ENCODE data around the gene CST4.

The CST4 gene

GRCh38 chr20:23656372-23656771 lies 32.5 kb downstream of the CST4 start (continued):
- TF ChIP-seq ZBTB11 (tag by site-specific recombination; conservative IDR thresholded peaks at IDR 0.05; ENCODE audit: low read depth) = no peak

- no peaks in the 10 kb centered on the region for H3K9me3 ChIP-seq (ENCODE audit: control insufficient read depth, insufficient read depth, low read depth, low read length)
- H3K27ac ChIP-seq (ENCODE audit: extremely low read depth, low read depth, low read length) = no peak overlapping the region
- CTCF ChIA-PET = no interaction called here
- TF ChIP-seq ZNF560 (tag by site-specific recombination; IDR thresholded peaks at IDR 0.05; ENCODE audit: borderline replicate concordance) (no peak), ZNF548 (tag by site-specific recombination; IDR thresholded peaks at IDR 0.05) (no peak), ZBTB49 (tag by site-specific recombination; IDR thresholded peaks at IDR 0.05; ENCODE audit: low read depth) (no peak), ZSCAN23 (tag by site-specific recombination; IDR thresholded peaks at IDR 0.05) (no peak), ZNF558 (tag by site-specific recombination; IDR thresholded peaks at IDR 0.05) (no peak), SCRT2 (tag by site-specific recombination; IDR thresholded peaks at IDR 0.05) (no peak), REST (tag by site-specific recombination; IDR thresholded peaks at IDR 0.05) (no peak), ZNF280C (tag by site-specific recombination; IDR thresholded peaks at IDR 0.05) (no peak), KLF8 (tag by site-specific recombination; IDR thresholded peaks at IDR 0.05) (no peak), ZNF23 (tag by site-specific recombination; IDR thresholded peaks at IDR 0.05; ENCODE audit: borderline replicate concordance) (no peak), ZSCAN5A (tag by site-specific recombination; IDR thresholded peaks at IDR 0.05) (no peak), ZNF488 (tag by site-specific recombination; IDR thresholded peaks at IDR 0.05) (no peak), ZNF677 (tag by site-specific recombination; IDR thresholded peaks at IDR 0.05) (no peak), ZBTB8A (tag by site-specific recombination; IDR thresholded peaks at IDR 0.05) (no peak), GLI4 (tag by site-specific recombination; IDR thresholded peaks at IDR 0.05) (no peak), SCRT1 (tag by site-specific recombination; IDR thresholded peaks at IDR 0.05; ENCODE audit: borderline replicate concordance) (no peak), KLF10 (tag by site-specific recombination; IDR thresholded peaks at IDR 0.05) (no peak), HOXC10 (CRISPR knock-in tag; IDR thresholded peaks at IDR 0.05) (no peak), ZNF133 (tag by site-specific recombination; IDR thresholded peaks at IDR 0.05) (no peak), ZBTB17 (tag by site-specific recombination; IDR thresholded peaks at IDR 0.05) (no peak)
- H3K4me3 ChIP-seq (ENCODE audit: low read depth, low read length) = no peak overlapping the region
- H3K4me1 ChIP-seq (ENCODE audit: control insufficient read depth, insufficient read depth, low read length) = no peaks in the 10 kb centered on the region
- POLR2A ChIA-PET = no interaction called here
- H3K36me3 ChIP-seq (ENCODE audit: control insufficient read depth in 2 of 2, insufficient read depth in 1 of 2, low read length in 2 of 2) = no peaks in the 10 kb centered on the region
These were observed 33.2 kb downstream of the CST4 start for GRCh38 chr20:23655491-23656211.

All from HEK293 (cell line).